ENCODE measurements around the gene AFTPH. TPM values are rescaled to one million over a fixed set of nuclear protein-coding genes. Genes with fewer than 3 reads are reported as not detected.

The AFTPH gene
- polyA plus RNA-seq, 2 of the 4 experiments (the other 2 are of a cell fraction): 24.0 to 51.4 TPM

DNA sequence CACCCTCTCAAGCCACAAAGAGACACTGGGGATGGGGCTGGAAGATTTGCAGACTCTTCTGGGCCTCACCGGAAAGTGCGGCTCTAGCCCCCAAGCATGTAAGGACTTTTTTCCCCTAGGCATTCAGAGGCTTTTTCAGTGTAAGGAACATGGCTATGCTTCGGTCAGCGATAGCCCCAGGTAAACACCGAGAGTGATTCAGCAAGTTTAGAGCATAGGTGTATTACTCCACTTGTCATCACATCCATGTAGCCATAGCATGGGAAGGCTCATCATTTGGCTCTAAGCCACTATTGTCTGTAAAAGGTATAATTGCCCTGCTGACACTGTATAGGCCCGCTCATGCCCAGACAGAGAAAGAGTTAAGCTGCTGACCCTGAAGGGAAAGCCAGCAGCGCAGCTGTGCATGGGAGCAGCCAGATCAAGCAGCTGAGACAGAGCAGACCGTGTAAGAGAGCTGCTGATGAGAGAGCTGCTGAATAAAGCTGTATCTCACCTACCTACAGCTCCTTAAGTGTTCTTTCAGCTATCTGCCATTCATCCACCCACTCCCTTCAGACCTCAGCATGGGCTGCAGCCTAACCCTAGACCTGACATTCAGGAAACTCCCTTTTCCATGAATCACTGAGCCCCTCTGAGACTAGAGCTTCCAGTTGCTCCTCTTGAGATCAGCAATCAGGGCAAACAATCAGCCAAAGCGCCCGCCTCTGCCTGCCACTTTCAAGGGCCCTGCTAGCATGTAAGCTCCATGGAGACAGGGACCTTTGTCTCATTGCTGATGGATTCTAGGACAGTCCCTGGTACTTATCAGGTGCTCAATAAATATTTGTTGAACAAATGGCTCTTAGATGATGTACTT, 44.6 kb upstream of the AFTPH start:
- Histone ChIP-seq H3K4me3 (no peak overlapping the region), H3K9me3 (no peaks in the 10 kb centered on the region), H3K27ac (no peak overlapping the region), H3K4me2 (no peak overlapping the region), H3K4me1 (no peaks in the 10 kb centered on the region)
- WGBS (ENCODE audit: missing lambda C conversion rate): 81% methylated on average over 10 of the region's 10 CpGs
- no peak for FAIRE-seq
- TF ChIP-seq NPAS2 (CRISPR knock-in tag; IDR thresholded peaks at IDR 0.05; ENCODE audit: borderline replicate concordance): no peak
- TF ChIP-seq KDM1A (IDR thresholded peaks at IDR 0.05; ENCODE audit: low read depth): no peak
- TF ChIP-seq JUNB (IDR thresholded peaks at IDR 0.05): no peak
- no peak for TF ChIP-seq HEYL (CRISPR knock-in tag; IDR thresholded peaks at IDR 0.05)
- no peak for TF ChIP-seq FOXS1 (CRISPR knock-in tag; IDR thresholded peaks at IDR 0.05)
- no peak for TF ChIP-seq ZFP36 (IDR thresholded peaks at IDR 0.05; ENCODE audit: borderline replicate concordance, partially characterized antibody)
- TF ChIP-seq POLR2A (IDR thresholded peaks at IDR 0.05; ENCODE audit: low read length): no peak
- no peak for TF ChIP-seq PBX3 (IDR thresholded peaks at IDR 0.05)
- TF ChIP-seq USF2 (IDR thresholded peaks at IDR 0.05): no peak
- no peak for TF ChIP-seq FOSL2 (IDR thresholded peaks at IDR 0.05)
- no peak for TF ChIP-seq FOSL2 (CRISPR knock-in tag; IDR thresholded peaks at IDR 0.05)
- TF ChIP-seq MAZ (IDR thresholded peaks at IDR 0.05; ENCODE audit: borderline replicate concordance, low read depth, low read length): no peak
- TF ChIP-seq RCOR1 (IDR thresholded peaks at IDR 0.05; ENCODE audit: low read depth, low read length): no peak
- TF ChIP-seq ZSCAN20 (CRISPR knock-in tag; IDR thresholded peaks at IDR 0.05): no peak
- TF ChIP-seq GATA3 (IDR thresholded peaks at IDR 0.05; ENCODE audit: borderline replicate concordance): no peak
- no peak for TF ChIP-seq SMC3 (IDR thresholded peaks at IDR 0.05)
- ChIA-PET CTCF (interaction anchor here (0.9 to 14.3 kb wide), 8 partner anchors 9 to 152 kb away, joined by 3 to 533 read pairs (median 4); no protein-coding TSS in a partner anchor), POLR2A (no interaction called here)
- DNase-seq (ENCODE audit: low read depth in 1 of 2, low spot score in 1 of 2): no peak
- no peak; a peak in 1 of 6 replicates for ATAC-seq

- Histone ChIP-seq H3K4me2 (no peak overlapping the region), H3K4me1 (no peaks in the 10 kb centered on the region), H3K27ac (no peak overlapping the region), H3K9me3 (no peaks in the 10 kb centered on the region), H3K4me3 (no peak overlapping the region)
- FAIRE-seq (no peak), DNase-seq (ENCODE audit: low read depth in 1 of 2, low spot score in 1 of 2) (no peak), ATAC-seq (no peak)
- ChIA-PET POLR2A (no interaction called here), CTCF (interaction anchor here (0.8 to 14.3 kb wide), 5 partner anchors 11 to 432 kb away, joined by 3 to 533 read pairs (median 3); no protein-coding TSS in a partner anchor)
- 57% methylated on average over 5 of the region's 5 CpGs for WGBS (ENCODE audit: missing lambda C conversion rate)
- TF ChIP-seq ELK1 (IDR thresholded peaks at IDR 0.05; ENCODE audit: low read depth, low read length) (no peak), ZC3H11A (IDR thresholded peaks at IDR 0.05) (no peak), MAFK (IDR thresholded peaks at IDR 0.05; ENCODE audit: partially characterized antibody) (no peak), RCOR1 (IDR thresholded peaks at IDR 0.05; ENCODE audit: low read depth, low read length) (no peak), JUNB (IDR thresholded peaks at IDR 0.05) (no peak), NR3C1 (IDR thresholded peaks at IDR 0.05) (no peak), NPAS2 (CRISPR knock-in tag; IDR thresholded peaks at IDR 0.05; ENCODE audit: borderline replicate concordance) (no peak), SREBF2 (IDR thresholded peaks at IDR 0.05) (no peak), HEYL (CRISPR knock-in tag; IDR thresholded peaks at IDR 0.05) (no peak), CHD2 (IDR thresholded peaks at IDR 0.05; ENCODE audit: low read length, partially characterized antibody) (no peak), BHLHE40 (IDR thresholded peaks at IDR 0.05; ENCODE audit: low read depth, low read length) (no peak), KDM5A (IDR thresholded peaks at IDR 0.05) (no peak), CBX8 (IDR thresholded peaks at IDR 0.05) (no peak), NFE2L2 (conservative IDR thresholded peaks at IDR 0.05; ENCODE audit: low read length) (no peak), MYC (IDR thresholded peaks at IDR 0.05; ENCODE audit: borderline replicate concordance, low read length) (no peak), HOXB5 (CRISPR knock-in tag; IDR thresholded peaks at IDR 0.05) (no peak), JUN (IDR thresholded peaks at IDR 0.05) (no peak), CTCF (IDR thresholded peaks at IDR 0.05) (no peak), ZFP36 (IDR thresholded peaks at IDR 0.05; ENCODE audit: borderline replicate concordance, partially characterized antibody) (no peak)
Measured at GRCh38 chr2:64481665-64482064, 42.5 kb upstream of the AFTPH start.

Data from A549 (cell line).